Panc1 (cell line): ENCODE measurements around the gene CLCN2. TPM values are rescaled to one million over a fixed set of nuclear protein-coding genes. Genes with fewer than 3 reads are reported as not detected.

Experiments
- ATAC-seq: fragments of 200-7000 bp; cut with Tn5 transposase; 2 replicates; pipeline ENCODE4 v1.9.1; 2020; ENCODE audit warnings: mild to moderate bottlenecking, moderate library complexity
- BruUV-seq: library from RNA; stranded (reverse); fragments of 400-500 nt; replicated peaks from 2 replicates; lab custom pipeline; 2021; lab: Mats Ljungman, UMichigan
- CTCF ChIA-PET: fragments of 300-600 bp; sonication (Branson Sonifier 250); formaldehyde crosslinking; loops from one replicate; lab custom pipeline; 2022; ENCODE audit warnings: antibody characterized with exemption; lab: Charles Lee
- POLR2A ChIA-PET: fragments of 300-600 bp; sonication (Branson Sonifier 250); formaldehyde crosslinking; loops from one replicate; lab custom pipeline; 2022; ENCODE audit warnings: antibody characterized with exemption; lab: Charles Lee
- DNase-seq: peaks from one replicate; pipeline ENCODE4 v3.0.0-alpha.2; 2010; ENCODE audit warnings: low read depth, low spot score
- H3K27ac ChIP-seq: 2 replicates; pipeline ENCODE4 v1.5.1; 2011; ENCODE audit warnings: mild to moderate bottlenecking, low read length, inconsistent platforms
- H3K27me3 ChIP-seq: fragments of 200-500 bp; sonication (Bioruptor generic); 2 replicates; pipeline ENCODE4 v1.6.0; 2014; ENCODE audit warnings: low read length, inconsistent platforms; ENCODE audit not compliant: control insufficient read depth, insufficient read depth
- H3K36me3 ChIP-seq: fragments of 200-500 bp; sonication (Bioruptor generic); 2 replicates; pipeline ENCODE4 v1.5.1; 2014; ENCODE audit warnings: inconsistent platforms, mild to moderate bottlenecking, low read length, moderate library complexity; ENCODE audit not compliant: control insufficient read depth, insufficient read depth
- H3K4me1 ChIP-seq: 2 replicates; pipeline ENCODE4 v1.5.1; 2011; ENCODE audit warnings: inconsistent platforms, mild to moderate bottlenecking, low read length, moderate library complexity; ENCODE audit not compliant: control insufficient read depth, insufficient read depth
- H3K4me3 ChIP-seq, 2 experiments: 2 replicates each; pipeline ENCODE4 v1.5.1; 2011 to 2012; ENCODE audit warnings: low read depth in 2 of 2, low read length in 2 of 2, mild to moderate bottlenecking in 2 of 2, inconsistent platforms in 1 of 2, moderate library complexity in 1 of 2
- H3K9me3 ChIP-seq: fragments of 200-500 bp; sonication (Bioruptor generic); 2 replicates; pipeline ENCODE4 v1.5.1; 2014; ENCODE audit warnings: low read depth, mild to moderate bottlenecking, inconsistent platforms, low read length, moderate library complexity; ENCODE audit not compliant: control insufficient read depth, insufficient read depth
- POLR2AphosphoS5 ChIP-seq: IDR thresholded peaks from 2 replicates; pipeline ENCODE4 v1.6.1; 2012; ENCODE audit warnings: mild to moderate bottlenecking, low read depth, low read length, moderate library complexity
- SIN3A ChIP-seq: IDR thresholded peaks from 2 replicates; pipeline ENCODE4 v1.6.1; 2012; ENCODE audit warnings: low read depth, mild to moderate bottlenecking, low read length, moderate library complexity, borderline replicate concordance; ENCODE audit not compliant: insufficient read depth
- TCF7L2 ChIP-seq: IDR thresholded peaks from 2 replicates; pipeline ENCODE4 v1.6.1; 2011; ENCODE audit warnings: mild to moderate bottlenecking, low read depth, low read length, inconsistent platforms
- in situ Hi-C: cut with HindIII; loops from 2 replicates; pipeline ENCODE4 v1.10.0; 2016; ENCODE audit warnings: low sequenced_read_pairs, low pct_unique_long_range_greater_than_20kb
- intact Hi-C: fragments of 100-400 bp; cut with micrococcal nuclease; formaldehyde crosslinking; loops from one replicate; pipeline ENCODE4 v1.10.0; 2022; ENCODE audit not compliant: unreplicated experiment
- total RNA-seq: library from RNA; stranded (reverse); gene quantifications from one replicate; pipeline ENCODE4 v1.2.1, GENCODE V29; 2021; ENCODE audit not compliant: unreplicated experiment
- TF ChIP-seq, protein P1 (sequence below), 2 experiments: IDR thresholded peaks; 2 replicates each; pipeline ENCODE4 v1.6.1; 2011 to 2012; ENCODE audit warnings: low read depth in 2 of 2, control low read depth in 1 of 2, low read length in 1 of 2, mild to moderate bottlenecking in 1 of 2, moderate library complexity in 1 of 2; ENCODE audit not compliant: insufficient read depth in 1 of 2
- TF ChIP-seq, protein P2 (sequence below): fragments of 450-650 bp; IDR thresholded peaks from 2 replicates; pipeline ENCODE4 v1.5.1; 2017; ENCODE audit warnings: mild to moderate bottlenecking

Gene CLCN2
- total RNA-seq, 1 experiment from 2014 or later: 22.5 TPM

DNA sequence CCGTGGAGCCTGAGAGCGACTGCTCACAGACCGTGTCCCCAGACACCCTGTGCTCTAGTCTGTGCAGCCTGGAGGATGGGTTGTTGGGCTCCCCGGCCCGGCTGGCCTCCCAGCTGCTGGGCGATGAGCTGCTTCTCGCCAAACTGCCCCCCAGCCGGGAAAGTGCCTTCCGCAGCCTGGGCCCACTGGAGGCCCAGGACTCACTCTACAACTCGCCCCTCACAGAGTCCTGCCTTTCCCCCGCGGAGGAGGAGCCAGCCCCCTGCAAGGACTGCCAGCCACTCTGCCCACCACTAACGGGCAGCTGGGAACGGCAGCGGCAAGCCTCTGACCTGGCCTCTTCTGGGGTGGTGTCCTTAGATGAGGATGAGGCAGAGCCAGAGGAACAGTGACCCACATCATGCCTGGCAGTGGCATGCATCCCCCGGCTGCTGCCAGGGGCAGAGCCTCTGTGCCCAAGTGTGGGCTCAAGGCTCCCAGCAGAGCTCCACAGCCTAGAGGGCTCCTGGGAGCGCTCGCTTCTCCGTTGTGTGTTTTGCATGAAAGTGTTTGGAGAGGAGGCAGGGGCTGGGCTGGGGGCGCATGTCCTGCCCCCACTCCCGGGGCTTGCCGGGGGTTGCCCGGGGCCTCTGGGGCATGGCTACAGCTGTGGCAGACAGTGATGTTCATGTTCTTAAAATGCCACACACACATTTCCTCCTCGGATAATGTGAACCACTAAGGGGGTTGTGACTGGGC is 16.7 kb downstream of the CLCN2 start:
- TF ChIP-seq POLR2AphosphoS5 (no peak), SIN3A (no peak), TCF7L2 (no peak)
- TF ChIP-seq, protein P1, sequence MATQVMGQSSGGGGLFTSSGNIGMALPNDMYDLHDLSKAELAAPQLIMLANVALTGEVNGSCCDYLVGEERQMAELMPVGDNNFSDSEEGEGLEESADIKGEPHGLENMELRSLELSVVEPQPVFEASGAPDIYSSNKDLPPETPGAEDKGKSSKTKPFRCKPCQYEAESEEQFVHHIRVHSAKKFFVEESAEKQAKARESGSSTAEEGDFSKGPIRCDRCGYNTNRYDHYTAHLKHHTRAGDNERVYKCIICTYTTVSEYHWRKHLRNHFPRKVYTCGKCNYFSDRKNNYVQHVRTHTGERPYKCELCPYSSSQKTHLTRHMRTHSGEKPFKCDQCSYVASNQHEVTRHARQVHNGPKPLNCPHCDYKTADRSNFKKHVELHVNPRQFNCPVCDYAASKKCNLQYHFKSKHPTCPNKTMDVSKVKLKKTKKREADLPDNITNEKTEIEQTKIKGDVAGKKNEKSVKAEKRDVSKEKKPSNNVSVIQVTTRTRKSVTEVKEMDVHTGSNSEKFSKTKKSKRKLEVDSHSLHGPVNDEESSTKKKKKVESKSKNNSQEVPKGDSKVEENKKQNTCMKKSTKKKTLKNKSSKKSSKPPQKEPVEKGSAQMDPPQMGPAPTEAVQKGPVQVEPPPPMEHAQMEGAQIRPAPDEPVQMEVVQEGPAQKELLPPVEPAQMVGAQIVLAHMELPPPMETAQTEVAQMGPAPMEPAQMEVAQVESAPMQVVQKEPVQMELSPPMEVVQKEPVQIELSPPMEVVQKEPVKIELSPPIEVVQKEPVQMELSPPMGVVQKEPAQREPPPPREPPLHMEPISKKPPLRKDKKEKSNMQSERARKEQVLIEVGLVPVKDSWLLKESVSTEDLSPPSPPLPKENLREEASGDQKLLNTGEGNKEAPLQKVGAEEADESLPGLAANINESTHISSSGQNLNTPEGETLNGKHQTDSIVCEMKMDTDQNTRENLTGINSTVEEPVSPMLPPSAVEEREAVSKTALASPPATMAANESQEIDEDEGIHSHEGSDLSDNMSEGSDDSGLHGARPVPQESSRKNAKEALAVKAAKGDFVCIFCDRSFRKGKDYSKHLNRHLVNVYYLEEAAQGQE (IDR thresholded peaks at IDR 0.05; ENCODE audit: insufficient read depth in 1 of 2, low read depth in 2 of 2, low read length in 1 of 2): no peak
- TF ChIP-seq, protein P2, sequence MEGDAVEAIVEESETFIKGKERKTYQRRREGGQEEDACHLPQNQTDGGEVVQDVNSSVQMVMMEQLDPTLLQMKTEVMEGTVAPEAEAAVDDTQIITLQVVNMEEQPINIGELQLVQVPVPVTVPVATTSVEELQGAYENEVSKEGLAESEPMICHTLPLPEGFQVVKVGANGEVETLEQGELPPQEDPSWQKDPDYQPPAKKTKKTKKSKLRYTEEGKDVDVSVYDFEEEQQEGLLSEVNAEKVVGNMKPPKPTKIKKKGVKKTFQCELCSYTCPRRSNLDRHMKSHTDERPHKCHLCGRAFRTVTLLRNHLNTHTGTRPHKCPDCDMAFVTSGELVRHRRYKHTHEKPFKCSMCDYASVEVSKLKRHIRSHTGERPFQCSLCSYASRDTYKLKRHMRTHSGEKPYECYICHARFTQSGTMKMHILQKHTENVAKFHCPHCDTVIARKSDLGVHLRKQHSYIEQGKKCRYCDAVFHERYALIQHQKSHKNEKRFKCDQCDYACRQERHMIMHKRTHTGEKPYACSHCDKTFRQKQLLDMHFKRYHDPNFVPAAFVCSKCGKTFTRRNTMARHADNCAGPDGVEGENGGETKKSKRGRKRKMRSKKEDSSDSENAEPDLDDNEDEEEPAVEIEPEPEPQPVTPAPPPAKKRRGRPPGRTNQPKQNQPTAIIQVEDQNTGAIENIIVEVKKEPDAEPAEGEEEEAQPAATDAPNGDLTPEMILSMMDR: no peak
- in situ Hi-C loops: no loop called here
- H3K36me3 ChIP-seq: no peaks in the 10 kb centered on the region; the same call in 1 of the 2 replicates
- no TSS peak for BruUV-seq
- intact Hi-C loops: no loop called here
- H3K27me3 ChIP-seq: no peaks in the 10 kb centered on the region
- ATAC-seq: peak; percentile 6; the same call in 1 of the 2 replicates
- no peak for DNase-seq
- H3K9me3 ChIP-seq: no peaks in the 10 kb centered on the region
- CTCF ChIA-PET: interaction anchor here (0.6 to 1.0 kb wide), 3 partner anchors 17 to 21 kb away, joined by 3 to 4 read pairs (median 3); no protein-coding TSS in a partner anchor
- no peak overlapping the region for H3K27ac ChIP-seq
- POLR2A ChIA-PET: no interaction called here
- no peak overlapping the region for H3K4me3 ChIP-seq
- peaks cover 6% of the 10 kb centered on the region; the same call in 1 of the 2 replicates for H3K4me1 ChIP-seq

DNA sequence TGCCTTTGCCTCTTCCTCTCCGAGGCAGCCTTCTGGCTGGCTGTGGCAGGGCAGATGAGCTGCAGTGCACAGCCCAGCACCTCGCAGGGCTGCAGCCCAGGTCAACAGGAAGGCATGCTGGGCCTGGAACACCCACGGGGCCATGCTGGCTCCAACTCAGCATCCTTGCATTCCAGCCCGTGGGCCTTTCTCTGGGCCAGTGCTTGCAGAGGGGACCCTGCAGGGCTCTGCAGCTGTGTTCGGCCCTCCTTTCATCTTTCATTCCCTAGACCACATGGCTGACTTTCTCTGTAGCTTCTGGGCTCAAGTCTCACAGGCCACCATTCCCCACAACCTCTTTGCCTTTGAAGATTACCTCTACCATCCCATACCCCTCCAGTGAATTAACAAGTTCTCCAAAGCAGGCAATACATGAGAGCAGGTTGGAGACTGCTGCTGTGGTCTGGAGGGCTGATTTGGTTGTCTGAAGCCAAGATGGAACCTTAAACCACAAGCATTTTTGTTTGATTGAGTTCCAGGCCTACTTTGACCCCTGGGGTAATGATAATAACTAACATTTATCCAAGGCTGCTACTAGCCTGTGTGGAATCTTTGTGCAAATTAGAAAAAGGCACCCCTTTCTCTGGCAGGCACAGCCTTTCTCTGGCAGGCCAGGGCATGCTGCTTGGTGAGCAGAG is 18.1 kb downstream of the CLCN2 start:
- TF ChIP-seq, protein P2: no peak
- TF ChIP-seq, protein P1 (IDR thresholded peaks at IDR 0.05; ENCODE audit: insufficient read depth in 1 of 2, low read depth in 2 of 2, low read length in 1 of 2): no peak
- TF ChIP-seq SIN3A (no peak), TCF7L2 (no peak), POLR2AphosphoS5 (no peak)
- intact Hi-C loops: no loop called here
- in situ Hi-C loops: no loop called here
- no TSS peak for BruUV-seq
- Histone ChIP-seq H3K9me3 (no peaks in the 10 kb centered on the region), H3K27ac (no peak overlapping the region), H3K27me3 (no peaks in the 10 kb centered on the region), H3K4me1 (peaks cover 6% of the 10 kb centered on the region; the same call in 1 of the 2 replicates), H3K36me3 (no peaks in the 10 kb centered on the region; the same call in 1 of the 2 replicates), H3K4me3 (no peak overlapping the region)
- no peak for DNase-seq
- ChIA-PET POLR2A (no interaction called here), CTCF (no interaction called here)
- ATAC-seq: no peak
